Measurements from ENCODE around the gene NFKBIE. TPM values are rescaled to one million over a fixed set of nuclear protein-coding genes. Genes with fewer than 3 reads are reported as not detected.

Gene NFKBIE
- total RNA-seq, 1 donor from 2014 or later = 10.1 TPM

DNA sequence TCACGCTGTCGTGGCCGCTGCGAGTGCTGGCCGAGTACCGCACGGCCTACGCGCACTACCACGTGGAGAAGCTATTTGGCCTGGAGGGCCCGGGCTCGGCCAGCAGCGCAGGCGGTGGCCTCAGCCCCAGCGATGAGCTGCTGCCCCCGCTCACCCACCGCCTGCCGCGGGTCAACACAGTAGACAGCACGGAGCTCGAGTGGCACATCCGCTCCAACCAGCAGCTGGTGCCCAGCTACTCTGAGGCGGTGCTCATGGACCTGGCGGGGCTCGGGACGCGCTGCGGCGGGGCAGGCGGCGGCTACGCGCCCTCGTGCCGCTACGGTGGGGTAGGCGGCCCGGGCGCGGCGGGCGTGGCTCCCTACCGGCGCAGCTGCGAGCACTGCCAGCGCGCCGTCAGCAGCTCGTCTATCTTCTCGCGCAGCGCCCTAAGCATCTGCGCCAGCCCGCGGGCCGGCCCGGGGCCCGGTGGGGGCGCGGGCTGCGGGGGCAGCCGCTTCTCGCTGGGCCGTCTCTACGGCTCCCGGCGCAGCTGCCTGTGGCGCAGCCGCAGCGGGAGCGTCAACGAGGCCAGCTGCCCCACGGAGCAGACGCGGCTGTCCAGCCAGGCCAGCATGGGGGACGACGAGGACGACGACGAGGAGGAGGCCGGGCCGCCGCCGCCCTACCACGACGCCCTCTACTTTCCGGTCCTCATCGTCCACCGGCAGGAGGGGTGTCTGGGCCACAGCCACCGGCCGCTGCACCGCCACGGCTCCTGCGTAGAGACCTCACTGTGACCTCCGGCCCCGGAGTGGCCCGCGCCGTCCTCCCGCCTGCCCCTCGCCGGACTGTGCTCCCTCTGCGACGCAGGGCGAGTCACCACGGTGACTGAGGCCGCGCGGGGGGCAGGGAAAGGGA, 10.6 kb upstream of the NFKBIE start:
- H3K4me2 ChIP-seq (ENCODE audit: low read length) = peak overlapping the region; percentile 5
- Mint-ChIP-seq H3K36me3 (ENCODE audit: low read depth, unreplicated experiment) (peaks cover 2% of the 10 kb centered on the region), H3K27ac (ENCODE audit: unreplicated experiment) (no peak overlapping the region), H3K4me1 (ENCODE audit: low read depth, unreplicated experiment) (peaks cover 4% of the 10 kb centered on the region), H3K27me3 (ENCODE audit: low read depth, unreplicated experiment) (peaks cover 59% of the 10 kb centered on the region), H3K4me3 (ENCODE audit: unreplicated experiment) (no peak overlapping the region), H3K9me3 (ENCODE audit: unreplicated experiment) (no peaks in the 10 kb centered on the region)
- peaks cover 26% of the 10 kb centered on the region for H3K27me3 ChIP-seq (ENCODE audit: insufficient read depth, low read length)
- H2AFZ ChIP-seq (ENCODE audit: low read depth, low read length) = no peak overlapping the region
- no peak overlapping the region for H3K9ac ChIP-seq (ENCODE audit: low read length)
- no peak for DNase-seq (ENCODE audit: low read depth)
- TF ChIP-seq, protein P1, sequence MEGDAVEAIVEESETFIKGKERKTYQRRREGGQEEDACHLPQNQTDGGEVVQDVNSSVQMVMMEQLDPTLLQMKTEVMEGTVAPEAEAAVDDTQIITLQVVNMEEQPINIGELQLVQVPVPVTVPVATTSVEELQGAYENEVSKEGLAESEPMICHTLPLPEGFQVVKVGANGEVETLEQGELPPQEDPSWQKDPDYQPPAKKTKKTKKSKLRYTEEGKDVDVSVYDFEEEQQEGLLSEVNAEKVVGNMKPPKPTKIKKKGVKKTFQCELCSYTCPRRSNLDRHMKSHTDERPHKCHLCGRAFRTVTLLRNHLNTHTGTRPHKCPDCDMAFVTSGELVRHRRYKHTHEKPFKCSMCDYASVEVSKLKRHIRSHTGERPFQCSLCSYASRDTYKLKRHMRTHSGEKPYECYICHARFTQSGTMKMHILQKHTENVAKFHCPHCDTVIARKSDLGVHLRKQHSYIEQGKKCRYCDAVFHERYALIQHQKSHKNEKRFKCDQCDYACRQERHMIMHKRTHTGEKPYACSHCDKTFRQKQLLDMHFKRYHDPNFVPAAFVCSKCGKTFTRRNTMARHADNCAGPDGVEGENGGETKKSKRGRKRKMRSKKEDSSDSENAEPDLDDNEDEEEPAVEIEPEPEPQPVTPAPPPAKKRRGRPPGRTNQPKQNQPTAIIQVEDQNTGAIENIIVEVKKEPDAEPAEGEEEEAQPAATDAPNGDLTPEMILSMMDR (IDR thresholded peaks at IDR 0.05; ENCODE audit: insufficient read depth, low read depth, low read length) = no peak
- TF ChIP-seq EZH2 (IDR thresholded peaks at IDR 0.05; ENCODE audit: insufficient read depth, low read length) = no peak
- FAIRE-seq = no peak
- no peaks in the 10 kb centered on the region for H3K9me3 ChIP-seq (ENCODE audit: insufficient read depth, low read depth, low read length)
- no peaks in the 10 kb centered on the region for H3K79me2 ChIP-seq (ENCODE audit: insufficient read depth, low read length)
- no peak overlapping the region for H3K4me3 ChIP-seq (ENCODE audit: insufficient read depth, low read depth, low read length)
- H3K27ac ChIP-seq (ENCODE audit: low read depth, low read length) = no peak overlapping the region
- H3K4me1 ChIP-seq (ENCODE audit: insufficient read depth, low read length) = no peaks in the 10 kb centered on the region
- H3K36me3 ChIP-seq (ENCODE audit: insufficient read depth, low read length) = no peaks in the 10 kb centered on the region
- H4K20me1 ChIP-seq (ENCODE audit: insufficient read depth, low read length) = no peaks in the 10 kb centered on the region

DNA sequence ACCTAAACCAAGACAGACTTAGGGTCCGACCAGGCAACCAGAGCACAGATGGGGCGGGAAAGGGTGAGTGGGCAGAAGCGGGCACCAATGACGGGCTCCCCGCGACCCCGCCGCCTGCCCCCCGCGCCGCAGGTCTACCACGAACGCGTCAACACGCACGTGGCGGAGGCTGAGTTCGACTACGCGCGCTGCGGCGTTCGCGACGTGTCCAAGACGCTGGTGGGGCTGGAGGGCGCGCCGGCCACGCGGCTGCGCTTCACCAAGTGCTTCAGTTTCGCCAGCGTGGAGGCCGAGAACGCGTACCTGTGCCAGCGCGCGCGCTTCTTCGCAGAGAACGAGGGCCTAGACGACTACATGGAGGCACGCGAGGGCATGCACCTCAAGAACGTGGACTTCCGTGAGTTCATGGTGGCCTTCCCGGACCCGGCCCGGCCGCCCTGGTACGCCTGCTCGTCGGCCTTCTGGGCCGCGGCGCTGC, 10.0 kb upstream of the NFKBIE start:
- Mint-ChIP-seq H3K9me3 (ENCODE audit: unreplicated experiment) (no peaks in the 10 kb centered on the region), H3K27me3 (ENCODE audit: low read depth, unreplicated experiment) (peaks cover 57% of the 10 kb centered on the region), H3K4me1 (ENCODE audit: low read depth, unreplicated experiment) (peaks cover 4% of the 10 kb centered on the region), H3K4me3 (ENCODE audit: unreplicated experiment) (no peak overlapping the region), H3K36me3 (ENCODE audit: low read depth, unreplicated experiment) (peaks cover 2% of the 10 kb centered on the region), H3K27ac (ENCODE audit: unreplicated experiment) (no peak overlapping the region)
- Histone ChIP-seq H4K20me1 (ENCODE audit: insufficient read depth, low read length) (no peaks in the 10 kb centered on the region), H2AFZ (ENCODE audit: low read depth, low read length) (no peak overlapping the region), H3K4me2 (ENCODE audit: low read length) (no peak overlapping the region), H3K9ac (ENCODE audit: low read length) (no peak overlapping the region), H3K4me1 (ENCODE audit: insufficient read depth, low read length) (no peaks in the 10 kb centered on the region), H3K27me3 (ENCODE audit: insufficient read depth, low read length) (peaks cover 21% of the 10 kb centered on the region), H3K9me3 (ENCODE audit: insufficient read depth, low read depth, low read length) (no peaks in the 10 kb centered on the region), H3K79me2 (ENCODE audit: insufficient read depth, low read length) (no peaks in the 10 kb centered on the region), H3K4me3 (ENCODE audit: insufficient read depth, low read depth, low read length) (no peak overlapping the region), H3K27ac (ENCODE audit: low read depth, low read length) (no peak overlapping the region), H3K36me3 (ENCODE audit: insufficient read depth, low read length) (no peaks in the 10 kb centered on the region)
- no peak for FAIRE-seq
- no peak for TF ChIP-seq EZH2 (IDR thresholded peaks at IDR 0.05; ENCODE audit: insufficient read depth, low read length)
- TF ChIP-seq, protein P1 (IDR thresholded peaks at IDR 0.05; ENCODE audit: insufficient read depth, low read depth, low read length) = no peak
- no peak for DNase-seq (ENCODE audit: low read depth)

DNA sequence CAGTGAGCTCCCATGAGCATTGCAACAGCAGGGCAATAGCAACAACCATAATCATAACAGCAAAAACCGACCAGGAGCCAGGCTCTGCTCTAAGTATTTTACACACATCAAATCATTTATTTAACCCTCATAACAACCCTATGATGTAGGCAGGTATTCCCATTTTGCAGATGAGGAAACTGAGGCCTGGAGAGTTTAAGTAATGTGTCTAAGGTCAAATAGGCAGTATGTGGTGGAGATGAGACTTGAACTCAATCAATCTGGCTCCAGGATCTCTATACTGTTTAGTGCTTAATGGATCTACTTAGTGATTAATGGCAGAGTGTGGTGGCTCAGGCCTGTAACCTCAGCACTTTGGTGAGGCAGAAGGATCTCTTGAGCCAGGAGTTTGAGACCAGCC, 8.3 kb upstream of the NFKBIE start:
- FAIRE-seq = no peak
- no peak overlapping the region for H3K27ac Mint-ChIP-seq (ENCODE audit: unreplicated experiment)
- H3K4me1 Mint-ChIP-seq (ENCODE audit: low read depth, unreplicated experiment) = no peaks in the 10 kb centered on the region
- Histone ChIP-seq H3K27ac (ENCODE audit: low read depth, low read length) (no peak overlapping the region), H3K36me3 (ENCODE audit: insufficient read depth, low read length) (no peaks in the 10 kb centered on the region), H3K79me2 (ENCODE audit: insufficient read depth, low read length) (no peaks in the 10 kb centered on the region), H3K4me1 (ENCODE audit: insufficient read depth, low read length) (no peaks in the 10 kb centered on the region), H3K9me3 (ENCODE audit: insufficient read depth, low read depth, low read length) (no peaks in the 10 kb centered on the region), H3K4me2 (ENCODE audit: low read length) (no peak overlapping the region), H3K4me3 (ENCODE audit: insufficient read depth, low read depth, low read length) (no peak overlapping the region), H2AFZ (ENCODE audit: low read depth, low read length) (no peak overlapping the region), H3K27me3 (ENCODE audit: insufficient read depth, low read length) (peaks cover 36% of the 10 kb centered on the region), H3K9ac (ENCODE audit: low read length) (no peak overlapping the region), H4K20me1 (ENCODE audit: insufficient read depth, low read length) (peaks cover 2% of the 10 kb centered on the region)
- TF ChIP-seq, protein P1 (IDR thresholded peaks at IDR 0.05; ENCODE audit: insufficient read depth, low read depth, low read length) = no peak
- TF ChIP-seq EZH2 (IDR thresholded peaks at IDR 0.05; ENCODE audit: insufficient read depth, low read length) = no peak
- H3K27me3 Mint-ChIP-seq (ENCODE audit: low read depth, unreplicated experiment) = peaks cover 64% of the 10 kb centered on the region
- H3K4me3 Mint-ChIP-seq (ENCODE audit: unreplicated experiment) = no peak overlapping the region
- H3K36me3 Mint-ChIP-seq (ENCODE audit: low read depth, unreplicated experiment) = no peaks in the 10 kb centered on the region
- no peaks in the 10 kb centered on the region for H3K9me3 Mint-ChIP-seq (ENCODE audit: unreplicated experiment)
- no peak for DNase-seq (ENCODE audit: low read depth)
